ENCODE results near the gene IFNL3.

The IFNL3 gene

GRCh38 chr19:39262496-39262895, 17.7 kb upstream of the IFNL3 start:
- no peaks in the 10 kb centered on the region for H3K27me3 ChIP-seq (ENCODE audit: insufficient read depth, low read length, poor library complexity, severe bottlenecking)
- no peaks in the 10 kb centered on the region for H4K20me1 ChIP-seq (ENCODE audit: insufficient read depth, low read length, poor library complexity, severe bottlenecking)
- TF ChIP-seq CTCF (conservative IDR thresholded peaks at IDR 0.05; ENCODE audit: low read length) = no peak
- TF ChIP-seq EZH2phosphoT487 (IDR thresholded peaks at IDR 0.05; ENCODE audit: borderline replicate concordance) = no peak
- no peaks in the 10 kb centered on the region for H3K9me2 ChIP-seq (replicated peaks; ENCODE audit: low read depth, low read length)
- H3K36me3 ChIP-seq (ENCODE audit: insufficient read depth, low read length) = no peaks in the 10 kb centered on the region
- no peaks in the 10 kb centered on the region for H3K9me3 ChIP-seq (ENCODE audit: insufficient read depth, low read depth, low read length)
- H3K9ac ChIP-seq (ENCODE audit: low read depth, low read length, poor library complexity, severe bottlenecking) = no peak overlapping the region
- peaks cover 19% of the 10 kb centered on the region for H3K4me1 ChIP-seq (ENCODE audit: insufficient read depth, low read length, poor library complexity, severe bottlenecking)
- H3K4me3 ChIP-seq (ENCODE audit: low read length, poor library complexity, severe bottlenecking) = no peak overlapping the region
- H2AFZ ChIP-seq (ENCODE audit: low read length) = no peak overlapping the region
- no peaks in the 10 kb centered on the region for H3K79me2 ChIP-seq (ENCODE audit: insufficient read depth, low read length)
- H3K4me2 ChIP-seq (ENCODE audit: low read depth, low read length, poor library complexity, severe bottlenecking) = no peak overlapping the region
- no peaks in the 10 kb centered on the region for H3F3A ChIP-seq (ENCODE audit: low read depth)

- H2AFZ ChIP-seq (ENCODE audit: low read length) = no peak overlapping the region
- TF ChIP-seq EZH2phosphoT487 (IDR thresholded peaks at IDR 0.05; ENCODE audit: borderline replicate concordance) (no peak), CTCF (conservative IDR thresholded peaks at IDR 0.05; ENCODE audit: low read length) (no peak)
- peaks cover 4% of the 10 kb centered on the region; the same call in 1 of the 2 replicates for H3K9me3 ChIP-seq (ENCODE audit: insufficient read depth, low read depth, low read length)
- no peaks in the 10 kb centered on the region for H4K20me1 ChIP-seq (ENCODE audit: insufficient read depth, low read length, poor library complexity, severe bottlenecking)
- H3K9me2 ChIP-seq (replicated peaks; ENCODE audit: low read depth, low read length) = no peaks in the 10 kb centered on the region
- H3F3A ChIP-seq (ENCODE audit: low read depth) = no peaks in the 10 kb centered on the region
- H3K79me2 ChIP-seq (ENCODE audit: insufficient read depth, low read length) = no peaks in the 10 kb centered on the region
- H3K4me2 ChIP-seq (ENCODE audit: low read depth, low read length, poor library complexity, severe bottlenecking) = no peak overlapping the region
- no peaks in the 10 kb centered on the region for H3K36me3 ChIP-seq (ENCODE audit: insufficient read depth, low read length)
- H3K4me3 ChIP-seq (ENCODE audit: low read length, poor library complexity, severe bottlenecking) = no peak overlapping the region
- peaks cover 19% of the 10 kb centered on the region for H3K4me1 ChIP-seq (ENCODE audit: insufficient read depth, low read length, poor library complexity, severe bottlenecking)
- no peak overlapping the region for H3K9ac ChIP-seq (ENCODE audit: low read depth, low read length, poor library complexity, severe bottlenecking)
- no peaks in the 10 kb centered on the region for H3K27me3 ChIP-seq (ENCODE audit: insufficient read depth, low read length, poor library complexity, severe bottlenecking)
Observed at GRCh38 chr19:39261704-39262103, 16.9 kb upstream of the IFNL3 start.

GRCh38 chr19:39257227-39257626, 12.4 kb upstream of the IFNL3 start:
- no peak overlapping the region for H3K4me3 ChIP-seq (ENCODE audit: low read length, poor library complexity, severe bottlenecking)
- peaks cover 39% of the 10 kb centered on the region for H3K4me1 ChIP-seq (ENCODE audit: insufficient read depth, low read length, poor library complexity, severe bottlenecking)
- H3K4me2 ChIP-seq (ENCODE audit: low read depth, low read length, poor library complexity, severe bottlenecking) = no peak overlapping the region
- H3K36me3 ChIP-seq (ENCODE audit: insufficient read depth, low read length) = no peaks in the 10 kb centered on the region
- H3K9me2 ChIP-seq (replicated peaks; ENCODE audit: low read depth, low read length) = no peaks in the 10 kb centered on the region
- H3K9ac ChIP-seq (ENCODE audit: low read depth, low read length, poor library complexity, severe bottlenecking) = no peak overlapping the region
- H3F3A ChIP-seq (ENCODE audit: low read depth) = peaks cover 11% of the 10 kb centered on the region
- no peaks in the 10 kb centered on the region for H3K27me3 ChIP-seq (ENCODE audit: insufficient read depth, low read length, poor library complexity, severe bottlenecking)
- TF ChIP-seq EZH2phosphoT487 (IDR thresholded peaks at IDR 0.05; ENCODE audit: borderline replicate concordance) = no peak
- TF ChIP-seq CTCF (conservative IDR thresholded peaks at IDR 0.05; ENCODE audit: low read length) = no peak
- no peaks in the 10 kb centered on the region for H4K20me1 ChIP-seq (ENCODE audit: insufficient read depth, low read length, poor library complexity, severe bottlenecking)
- H3K79me2 ChIP-seq (ENCODE audit: insufficient read depth, low read length) = no peaks in the 10 kb centered on the region
- no peak overlapping the region for H2AFZ ChIP-seq (ENCODE audit: low read length)
- H3K9me3 ChIP-seq (ENCODE audit: insufficient read depth, low read depth, low read length) = peaks cover 5% of the 10 kb centered on the region; the same call in 1 of the 2 replicates
